NCI-H128 (cell line): ENCODE data around the gene COL23A1.
"Not testable (repeated sequence)": the region's sequence is repeated elsewhere in the genome, so short reads cannot be mapped to it uniquely, and the experiment has no call there.

Source experiments
- DNase-seq: peaks from one replicate; lab custom pipeline; 2025; ENCODE audit not compliant: unreplicated experiment; lab: John Stamatoyannopoulos, UW

The COL23A1 gene

DNA sequence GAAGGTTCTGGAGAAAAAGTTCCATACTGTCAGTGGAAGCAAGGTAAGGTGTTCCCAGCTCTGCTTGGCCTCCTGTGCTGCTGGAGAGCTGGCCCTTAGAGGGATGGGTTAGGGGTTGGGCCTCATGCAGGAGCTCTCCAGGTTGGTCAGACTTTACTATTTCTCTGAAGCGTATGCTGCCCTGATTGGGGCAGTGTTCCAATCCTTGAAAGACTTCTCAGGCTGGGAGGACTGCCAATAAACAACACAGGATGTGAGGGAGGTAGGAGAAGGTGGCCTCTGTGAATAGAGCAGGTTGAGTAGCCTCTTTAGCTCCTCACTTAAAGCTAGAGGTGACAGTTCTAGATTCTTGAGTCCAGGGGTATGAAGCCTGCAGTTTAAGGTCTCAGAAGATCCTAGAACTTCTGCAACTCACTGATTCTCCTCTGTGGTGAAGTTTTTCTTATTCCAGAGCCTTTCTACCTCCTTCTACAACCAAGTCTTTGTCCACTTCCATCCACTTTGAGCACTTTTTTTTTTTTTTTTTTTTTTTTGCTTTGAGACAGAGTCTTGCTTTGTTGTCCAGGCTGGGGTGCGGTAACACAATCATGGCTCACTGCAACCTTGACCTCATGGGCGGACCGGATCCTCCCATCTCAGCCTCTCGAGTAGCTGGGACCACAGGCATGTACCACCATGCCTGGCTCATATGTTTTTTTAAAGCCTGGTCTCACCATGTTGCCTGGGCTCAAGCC, 382.8 kb downstream of the COL23A1 start:
- no peak for DNase-seq

GRCh38 chr5:178206166-178207101, 383.8 kb downstream of the COL23A1 start:
- DNase-seq: no peak

DNA sequence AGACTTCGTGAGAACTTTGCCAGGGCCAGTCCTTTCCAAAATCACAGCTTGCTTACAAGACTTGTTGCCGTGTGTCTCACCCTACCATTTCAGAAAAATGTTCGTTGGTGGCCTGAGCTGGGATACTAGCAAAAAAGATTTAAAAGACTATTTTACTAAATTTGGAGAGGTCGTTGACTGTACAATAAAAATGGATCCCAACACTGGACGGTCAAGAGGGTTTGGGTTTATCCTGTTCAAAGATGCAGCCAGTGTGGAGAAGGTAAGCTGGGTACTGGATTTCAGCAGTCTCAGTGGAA, 384.5 kb downstream of the COL23A1 start:
- DNase-seq: no peak

GRCh38 chr5:178204935-178205748, 385.1 kb downstream of the COL23A1 start:
- DNase-seq: no peak

GRCh38 chr5:178204182-178204934, 385.8 kb downstream of the COL23A1 start, which contains the start of gene HNRNPAB:
Gene HNRNPAB (plus strand): TSS chr5:178204533. CDS start chr5:178204838, 305 bp downstream.
- peak; percentile 84 for DNase-seq

DNA sequence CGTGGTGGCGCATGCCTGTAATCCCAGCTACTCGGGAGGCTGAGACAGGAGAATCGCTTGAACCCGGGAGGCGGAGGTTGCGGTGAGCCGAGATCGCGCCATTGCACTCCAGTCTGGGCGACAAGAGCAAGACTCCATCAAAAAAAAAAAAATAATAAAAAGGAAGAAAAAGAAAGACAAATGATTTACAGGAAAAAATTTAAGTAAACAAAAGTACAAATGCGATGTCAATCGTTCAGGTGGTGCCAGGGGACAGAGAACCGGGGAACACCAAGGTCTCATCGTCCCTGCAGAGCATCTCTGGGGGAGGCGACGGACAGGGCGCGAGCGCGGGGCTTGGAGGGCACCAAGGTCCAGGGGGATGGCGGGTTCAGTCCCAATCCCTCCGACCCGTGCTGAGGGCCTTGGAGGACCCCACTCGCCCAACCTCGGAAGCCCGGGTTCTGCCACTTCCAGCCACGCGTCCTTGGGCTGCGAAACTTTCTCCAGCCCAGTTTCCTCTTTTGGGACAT, 386.5 kb downstream of the COL23A1 start:
- no peak for DNase-seq

GRCh38 chr5:178202541-178202940, 387.7 kb downstream of the COL23A1 start:
- DNase-seq: no peak

- DNase-seq: no peak
These were observed 388.3 kb downstream of the COL23A1 start for GRCh38 chr5:178201927-178202235.

DNA sequence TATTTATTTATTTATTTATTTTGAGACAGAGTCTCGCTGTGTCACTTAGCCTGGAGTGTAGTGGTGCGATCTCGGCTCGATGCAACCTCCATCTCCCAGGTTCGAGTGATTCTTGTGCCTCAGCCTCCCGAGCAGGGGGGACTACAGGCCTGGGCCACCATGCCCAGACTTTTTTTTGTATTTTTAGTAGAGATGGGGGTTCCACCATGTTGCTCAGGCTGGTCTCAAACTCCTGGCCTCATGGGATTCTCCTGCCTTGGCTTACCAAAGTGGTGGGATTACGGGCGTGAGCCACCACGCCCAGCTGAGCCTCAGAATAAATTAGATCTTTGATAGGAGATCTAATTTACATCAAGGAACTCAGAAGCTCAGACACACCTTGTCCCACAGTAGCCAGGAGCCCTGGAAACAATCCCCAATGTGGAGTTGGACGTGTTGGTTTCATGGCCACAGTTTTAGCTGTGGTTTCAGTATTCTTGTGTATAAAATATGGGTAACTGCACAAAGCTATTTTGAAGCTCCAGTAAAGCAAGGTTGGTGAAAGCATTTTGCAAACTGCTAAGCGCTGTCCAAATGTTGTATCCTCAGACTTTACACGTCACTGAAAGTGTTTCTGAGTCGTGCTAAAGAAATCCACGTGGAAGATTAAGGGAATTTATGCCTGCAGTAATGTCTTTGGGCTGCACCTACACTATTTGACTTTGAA, 388.8 kb downstream of the COL23A1 start:
- DNase-seq: no peak

DNA sequence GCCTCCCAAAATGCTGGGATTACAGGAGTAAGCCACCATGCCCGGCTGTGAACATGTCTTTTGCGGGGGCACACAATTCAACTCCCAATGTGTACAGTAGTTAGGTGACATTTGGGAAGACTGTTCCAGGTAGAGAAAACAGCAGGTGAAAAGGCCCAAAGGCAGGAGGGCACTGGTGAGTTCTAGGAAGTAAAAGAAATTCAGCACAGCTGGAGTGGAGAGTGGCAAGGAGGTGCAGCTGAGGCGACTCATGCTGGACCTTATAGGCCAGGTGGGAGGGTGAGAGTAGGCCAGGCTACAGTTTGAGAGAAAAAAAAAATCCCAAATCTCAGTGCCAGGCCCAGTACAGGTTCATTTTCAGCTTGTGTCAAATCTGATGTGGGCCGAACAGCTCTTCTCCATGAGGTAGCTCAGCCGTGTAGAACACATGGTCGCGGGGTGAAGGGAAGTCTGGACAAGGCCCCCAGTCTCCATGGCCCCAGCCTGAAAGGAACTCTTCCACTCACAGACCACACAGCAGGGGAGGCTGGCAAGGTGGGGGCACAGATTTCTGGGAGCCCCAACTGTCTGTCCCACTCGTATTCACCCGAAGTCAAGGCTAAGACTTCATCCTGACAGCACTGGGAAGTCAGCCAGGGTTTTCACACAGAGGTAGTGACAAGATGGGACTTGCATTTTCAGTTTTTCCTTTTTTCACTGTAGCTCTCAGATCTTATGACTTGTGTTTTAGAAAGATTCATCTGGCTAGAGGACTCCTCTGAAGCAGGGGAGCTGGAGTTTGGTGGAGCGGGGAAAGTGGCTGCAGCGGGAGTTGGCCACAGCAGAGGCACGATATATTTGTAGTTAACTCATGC, 390.4 kb downstream of the COL23A1 start:
- no peak for DNase-seq

DNA sequence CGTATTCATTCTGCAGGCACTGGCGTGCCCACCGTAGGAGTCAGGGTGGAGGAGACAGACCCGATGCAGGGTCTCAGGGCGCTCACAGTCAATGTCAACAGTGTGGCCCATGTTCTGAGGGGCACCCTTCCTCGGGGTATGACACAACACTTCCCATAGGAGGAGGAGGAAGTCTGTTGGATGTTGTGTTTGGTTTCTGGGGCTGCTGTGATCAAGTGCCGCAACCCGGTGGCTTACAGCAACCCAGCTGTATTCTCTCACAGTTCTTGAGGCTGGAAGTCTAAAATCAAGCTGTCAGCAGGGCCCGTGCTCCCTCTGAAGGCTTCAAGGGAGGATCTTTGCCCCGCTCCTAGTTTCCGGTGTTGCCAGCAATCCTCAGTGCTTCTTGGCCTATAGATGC, 391.5 kb downstream of the COL23A1 start:
- DNase-seq: no peak

GRCh38 chr5:178198151-178198550, 392.0 kb downstream of the COL23A1 start:
- DNase-seq: not testable (repeated sequence)

DNA sequence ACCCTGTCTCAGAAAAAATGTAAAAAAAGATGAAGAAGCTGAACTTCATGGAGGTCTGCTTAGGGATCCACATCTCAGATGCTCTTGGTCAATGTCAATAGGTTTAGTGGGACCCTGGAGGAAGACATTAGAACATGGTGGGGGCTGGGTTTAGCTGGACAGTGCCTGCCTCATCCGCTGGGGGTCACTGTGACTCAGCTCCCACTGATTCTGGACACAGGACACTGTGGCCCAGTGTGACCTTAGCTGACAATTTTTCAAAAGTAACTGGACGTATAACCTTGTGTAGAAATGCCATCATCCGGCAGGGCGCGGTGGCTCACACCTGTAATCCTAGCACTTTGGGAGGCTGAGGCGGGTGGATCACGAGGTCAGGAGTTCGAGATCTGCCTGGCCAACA, 393.2 kb downstream of the COL23A1 start:
- no peak for DNase-seq

GRCh38 chr5:178196281-178196812, 393.8 kb downstream of the COL23A1 start:
- no peak for DNase-seq

GRCh38 chr5:178194026-178194425, 396.2 kb downstream of the COL23A1 start:
- no peak for DNase-seq

DNA sequence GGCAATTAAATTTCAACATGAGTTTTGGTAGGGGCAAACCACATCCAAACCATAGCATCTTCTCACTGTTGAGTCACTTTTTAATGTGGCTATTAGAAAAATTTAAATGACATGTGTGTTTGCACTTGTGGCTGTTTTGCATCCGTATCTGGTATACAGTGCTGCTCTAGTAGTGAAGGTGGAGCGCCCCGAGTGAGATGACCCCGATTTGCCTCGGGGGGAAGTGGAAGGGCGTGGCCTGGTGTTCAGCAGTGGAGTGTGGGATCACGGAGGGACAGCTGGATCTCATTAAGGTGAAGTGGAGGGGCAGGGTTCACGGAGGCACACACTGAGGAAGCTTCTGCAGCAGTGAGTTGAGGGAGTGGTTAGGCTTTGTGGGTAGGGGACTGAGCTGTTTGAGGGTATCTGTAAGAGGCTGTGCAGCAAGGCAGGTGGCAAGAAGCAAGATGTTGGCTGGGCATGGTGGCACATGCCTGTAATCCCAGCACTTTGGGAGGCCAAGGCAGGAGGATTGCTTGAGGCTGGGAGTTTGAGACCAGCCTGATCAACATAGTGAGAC, 396.9 kb downstream of the COL23A1 start:
- no peak for DNase-seq

GRCh38 chr5:178192787-178193186, 397.4 kb downstream of the COL23A1 start:
- DNase-seq: no peak

DNA sequence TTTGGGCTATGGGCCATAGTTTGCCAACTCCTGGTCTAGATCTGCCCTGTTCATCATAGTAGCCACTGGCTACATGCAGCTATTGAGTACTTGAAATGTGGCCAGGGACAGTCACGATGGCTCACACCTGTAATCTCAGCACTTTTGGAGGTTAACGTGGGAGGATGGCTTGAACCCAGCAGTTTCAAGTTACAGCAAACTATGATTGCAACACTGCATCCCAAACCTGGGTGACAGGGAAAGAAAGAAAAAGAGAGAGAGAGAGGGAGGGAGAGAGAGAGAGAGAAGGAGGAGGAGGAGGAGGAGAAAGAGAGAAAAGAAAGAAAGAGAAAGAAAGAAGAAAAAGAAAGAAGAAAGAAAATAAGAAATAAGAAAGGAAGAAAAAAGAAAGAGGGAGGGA, 397.9 kb downstream of the COL23A1 start:
- DNase-seq: no peak

DNA sequence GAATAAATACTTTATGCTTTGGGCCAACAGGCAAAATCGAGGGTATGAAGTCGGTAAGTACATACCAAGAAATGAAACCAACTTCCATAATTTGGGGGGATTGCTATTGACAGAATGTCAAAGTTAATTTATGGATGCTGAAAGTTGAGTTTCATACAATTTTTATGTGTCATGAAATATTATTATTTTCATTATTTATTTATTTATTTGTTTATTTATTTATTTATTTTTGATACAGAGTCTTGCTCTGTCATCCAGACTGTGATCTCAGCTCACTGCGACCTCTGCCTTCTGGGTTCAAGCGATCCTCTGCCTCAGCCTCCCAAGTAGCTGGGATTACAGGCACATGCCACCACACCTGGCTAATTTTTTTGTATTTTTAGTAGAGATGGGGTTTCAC, 398.5 kb downstream of the COL23A1 start:
- DNase-seq: no peak
